ENCODE results near the gene DISC1. TPM values are rescaled to one million over a fixed set of nuclear protein-coding genes. Genes with fewer than 3 reads are reported as not detected.
A peak's percentile ranks its signal among the peaks of the same experiment; 100 is the strongest.

Gene DISC1
- total and polyA plus RNA-seq, 11 donors = 0.76 to 12.8 (median 4.3) TPM

- H3K4me3 ChIP-seq = no peak overlapping the region
- H3K9me3 ChIP-seq = peaks cover 0 to 3% (median 0%) of the 10 kb centered on the region in 12 donors
- intact Hi-C loops (cut with DNase I) = no loop called here
- H3K27me3 ChIP-seq = no peaks in the 10 kb centered on the region
- DNase-seq (no peak), ATAC-seq (no peak)
- no peaks in the 10 kb centered on the region for H3K36me3 ChIP-seq
- WGBS, 4 donors = 78 to 90% (median 85%) methylated on average over 5 of the region's 5 CpGs
- H3K27ac ChIP-seq = peak overlapping the region in 1 of 12 donors; percentile 49
- H3K4me1 ChIP-seq = peaks cover 0 to 63% (median 0%) of the 10 kb centered on the region in 12 donors
- no peak for TF ChIP-seq CTCF (IDR thresholded peaks at IDR 0.05)
- no peak for TF ChIP-seq POLR2A (IDR thresholded peaks at IDR 0.05)
Observed at GRCh38 chr1:231611111-231611510, 15.5 kb upstream of the DISC1 start.

GRCh38 chr1:231611851-231612250 is 14.7 kb upstream of the DISC1 start:
- no peaks in the 10 kb centered on the region for H3K27me3 ChIP-seq
- H3K4me3 ChIP-seq = no peak overlapping the region
- intact Hi-C loops (cut with DNase I) = no loop called here
- H3K9me3 ChIP-seq = peaks cover 0 to 3% (median 0%) of the 10 kb centered on the region in 12 donors
- DNase-seq (no peak), ATAC-seq (no peak)
- H3K36me3 ChIP-seq = no peaks in the 10 kb centered on the region
- H3K27ac ChIP-seq = peak overlapping the region in 1 of 12 donors; percentile 80
- peaks cover 0 to 70% (median 0%) of the 10 kb centered on the region in 12 donors for H3K4me1 ChIP-seq
- TF ChIP-seq CTCF (IDR thresholded peaks at IDR 0.05) = no peak
- TF ChIP-seq POLR2A (IDR thresholded peaks at IDR 0.05) = no peak
- WGBS, 4 donors = 85 to 95% (median 91%) methylated on average over 5 of the region's 5 CpGs

GRCh38 chr1:231612393-231613089 is 14.0 kb upstream of the DISC1 start:
- intact Hi-C loops (cut with DNase I) = no loop called here
- Histone ChIP-seq H3K4me3 (peak overlapping the region in 1 of 12 donors; percentile 9), H3K36me3 (no peaks in the 10 kb centered on the region), H3K9me3 (peaks cover 0 to 3% (median 0%) of the 10 kb centered on the region in 12 donors), H3K4me1 (peaks cover 0 to 68% (median 0%) of the 10 kb centered on the region in 12 donors), H3K27me3 (no peaks in the 10 kb centered on the region), H3K27ac (peak overlapping the region in 1 of 12 donors; percentile 80)
- DNase-seq (peak in 2 of 5 donors; percentile 27 to 47), ATAC-seq (peak; percentile 14 to 74 (median 57))
- TF ChIP-seq CTCF (IDR thresholded peaks at IDR 0.05) (no peak), POLR2A (IDR thresholded peaks at IDR 0.05) (no peak)
- 81 to 91% (median 88%) methylated on average over 10 of the region's 10 CpGs for WGBS, 4 donors

- TF ChIP-seq CTCF (IDR thresholded peaks at IDR 0.05) (no peak), POLR2A (IDR thresholded peaks at IDR 0.05) (no peak)
- DNase-seq = no peak
- H3K27me3 ChIP-seq = no peaks in the 10 kb centered on the region
- peak overlapping the region in 1 of 12 donors; percentile 80 for H3K27ac ChIP-seq
- ATAC-seq = peak in 1 of 4 donors; percentile 39
- peak overlapping the region in 1 of 12 donors; percentile 9 for H3K4me3 ChIP-seq
- WGBS, 4 donors = 67 to 71% (median 70%) methylated on average over 7 of the region's 7 CpGs
- H3K4me1 ChIP-seq = peaks cover 0 to 75% (median 2%) of the 10 kb centered on the region in 12 donors
- intact Hi-C loops (cut with DNase I) = no loop called here
- H3K9me3 ChIP-seq = peaks cover 0 to under 1% (median 0%) of the 10 kb centered on the region in 12 donors
- no peaks in the 10 kb centered on the region for H3K36me3 ChIP-seq
Observed at GRCh38 chr1:231613419-231614349, 12.9 kb upstream of the DISC1 start.
